HEK293 (cell line): ENCODE measurements around the gene CABP1.

Experiments
- CTCF ChIA-PET: fragments of 350-600 bp; formaldehyde crosslinking; extraction: SDS; loops from one replicate; lab custom pipeline; 2021; ENCODE audit warnings: antibody characterized with exemption; lab: Yijun Ruan, JAX
- POLR2A ChIA-PET: fragments of 300-600 bp; formaldehyde crosslinking; extraction: SDS; loops from one replicate; lab custom pipeline; 2020; ENCODE audit warnings: antibody characterized with exemption, inconsistent platforms; lab: Yijun Ruan, JAX
- H3K27ac ChIP-seq: fragments of 200-500 bp; sonication (Bioruptor generic); 2 replicates; pipeline ENCODE4 v1.5.1; 2014; ENCODE audit warnings: low read depth, low read length, control low read depth, inconsistent platforms; ENCODE audit errors: extremely low read depth
- H3K36me3 ChIP-seq, 2 experiments: fragments of 200-500 bp in 1 of 2; sonication (Bioruptor generic) in 1 of 2; 1 replicate in 1 of 2; 2 replicates in 1 of 2; pipeline ENCODE4 v1.5.1; 2014 to 2017; ENCODE audit warnings: inconsistent platforms in 2 of 2, low read length in 2 of 2; ENCODE audit not compliant: control insufficient read depth in 2 of 2, insufficient read depth in 1 of 2
- H3K4me1 ChIP-seq: fragments of 200-500 bp; sonication (Bioruptor generic); 2 replicates; pipeline ENCODE4 v1.5.1; 2014; ENCODE audit warnings: mild to moderate bottlenecking, low read length, inconsistent platforms; ENCODE audit not compliant: control insufficient read depth, insufficient read depth
- H3K4me3 ChIP-seq: 2 replicates; pipeline ENCODE4 v1.5.1; 2011; ENCODE audit warnings: low read depth, mild to moderate bottlenecking, control low read depth, low read length, moderate library complexity
- H3K9me3 ChIP-seq: fragments of 200-500 bp; sonication (Bioruptor generic); 2 replicates; pipeline ENCODE4 v1.5.1; 2014; ENCODE audit warnings: low read depth, low read length, inconsistent platforms; ENCODE audit not compliant: control insufficient read depth, insufficient read depth
- CTCF ChIP-seq: fragments of 450-650 bp; formaldehyde crosslinking; IDR thresholded peaks from 2 replicates; pipeline ENCODE4 v1.5.1; 2016; ENCODE audit warnings: missing biosample characterization, missing genetic modification characterization
- GFI1B ChIP-seq: fragments of 450-650 bp; formaldehyde crosslinking; IDR thresholded peaks from 2 replicates; pipeline ENCODE4 v1.5.1; 2016; ENCODE audit warnings: missing biosample characterization, missing genetic modification characterization
- HIC1 ChIP-seq: fragments of 450-650 bp; formaldehyde crosslinking; IDR thresholded peaks from 2 replicates; pipeline ENCODE4 v1.5.1; 2016; ENCODE audit warnings: missing biosample characterization, missing genetic modification characterization
- ZBTB17 ChIP-seq: fragments of 450-650 bp; formaldehyde crosslinking; IDR thresholded peaks from 2 replicates; pipeline ENCODE4 v1.5.1; 2016; ENCODE audit warnings: missing biosample characterization, missing genetic modification characterization
- ZNF121 ChIP-seq: fragments of 450-650 bp; formaldehyde crosslinking; IDR thresholded peaks from 2 replicates; pipeline ENCODE4 v1.5.1; 2016; ENCODE audit warnings: missing biosample characterization, missing genetic modification characterization
- ZNF214 ChIP-seq: fragments of 450-650 bp; formaldehyde crosslinking; IDR thresholded peaks from 2 replicates; pipeline ENCODE4 v1.5.1; 2017; ENCODE audit warnings: missing biosample characterization, mild to moderate bottlenecking, missing genetic modification characterization, borderline replicate concordance
- ZNF416 ChIP-seq: fragments of 450-650 bp; formaldehyde crosslinking; IDR thresholded peaks from 2 replicates; pipeline ENCODE4 v1.5.1; 2016; ENCODE audit warnings: missing biosample characterization, missing genetic modification characterization
- ZNF473 ChIP-seq: fragments of 450-650 bp; formaldehyde crosslinking; IDR thresholded peaks from 2 replicates; pipeline ENCODE4 v1.5.1; 2017; ENCODE audit warnings: missing biosample characterization, missing genetic modification characterization
- ZNF560 ChIP-seq: fragments of 450-650 bp; formaldehyde crosslinking; IDR thresholded peaks from 2 replicates; pipeline ENCODE4 v1.5.1; 2017; ENCODE audit warnings: missing biosample characterization, missing genetic modification characterization, borderline replicate concordance
- ZNF596 ChIP-seq: fragments of 450-650 bp; IDR thresholded peaks from 2 replicates; pipeline ENCODE4 v1.5.0; 2018; ENCODE audit warnings: missing biosample characterization, mild to moderate bottlenecking, missing genetic modification characterization, moderate library complexity
- ZNF600 ChIP-seq: fragments of 450-650 bp; formaldehyde crosslinking; IDR thresholded peaks from 2 replicates; pipeline ENCODE4 v1.5.1; 2016; ENCODE audit warnings: missing biosample characterization, missing genetic modification characterization
- ZNF624 ChIP-seq: fragments of 450-650 bp; formaldehyde crosslinking; IDR thresholded peaks from 2 replicates; pipeline ENCODE4 v1.5.1; 2017; ENCODE audit warnings: missing biosample characterization, missing genetic modification characterization
- ZNF654 ChIP-seq: fragments of 450-650 bp; formaldehyde crosslinking; IDR thresholded peaks from 2 replicates; pipeline ENCODE4 v1.5.1; 2016; ENCODE audit warnings: low read depth, missing biosample characterization, missing genetic modification characterization
- ZNF747 ChIP-seq: fragments of 450-650 bp; formaldehyde crosslinking; IDR thresholded peaks from 2 replicates; pipeline ENCODE4 v1.5.1; 2016; ENCODE audit warnings: missing biosample characterization, missing genetic modification characterization
- ZNF768 ChIP-seq: fragments of 450-650 bp; formaldehyde crosslinking; IDR thresholded peaks from 2 replicates; pipeline ENCODE4 v1.5.1; 2018; ENCODE audit warnings: missing biosample characterization, mild to moderate bottlenecking, missing genetic modification characterization
- ZNF830 ChIP-seq: fragments of 450-650 bp; IDR thresholded peaks from 2 replicates; pipeline ENCODE4 v1.5.0; 2018; ENCODE audit warnings: missing biosample characterization, missing genetic modification characterization, low read depth, mild to moderate bottlenecking, moderate library complexity

Gene CABP1

GRCh38 chr12:120620624-120621023 lies 19.8 kb upstream of the CABP1 start (continued):
- TF ChIP-seq CTCF (tag by site-specific recombination), result no peak
- TF ChIP-seq, all 188 proteins: peak for 0

- no peaks in the 10 kb centered on the region for H3K9me3 ChIP-seq
- H3K4me1 ChIP-seq, result no peaks in the 10 kb centered on the region
- POLR2A ChIA-PET, result interaction anchor here (0.6 to 0.7 kb wide), 3 partner anchors 17 to 179 kb away, joined by 3 to 7 read pairs (median 4); no protein-coding TSS in a partner anchor
- CTCF ChIA-PET, result interaction anchor here (0.6 to 2.2 kb wide), 11 partner anchors 9 to 696 kb away, joined by 3 to 10 read pairs (median 3); partner anchors contain the start of gene CABP1
- TF ChIP-seq CTCF (tag by site-specific recombination) (0 out of 2 replicates have a peak, but pooled peaks have one; percentile 26), ZNF768 (tag by site-specific recombination) (no peak), ZNF654 (0 out of 2 replicates have a peak, but pooled peaks have one; percentile 2), ZNF121 (0 out of 2 replicates have a peak, but pooled peaks have one; percentile 17)
- no peak overlapping the region for H3K4me3 ChIP-seq
- no peak overlapping the region for H3K27ac ChIP-seq
- H3K36me3 ChIP-seq, result no peaks in the 10 kb centered on the region
These were observed 14.6 kb upstream of the CABP1 start for GRCh38 chr12:120625557-120626419.

- Histone ChIP-seq H3K36me3 (no peaks in the 10 kb centered on the region), H3K9me3 (no peaks in the 10 kb centered on the region)
- CTCF ChIA-PET, result interaction anchor here (0.7 to 2.5 kb wide), 4 partner anchors 12 to 101 kb away, joined by 3 to 16 read pairs (median 4); no protein-coding TSS in a partner anchor
- TF ChIP-seq ZNF624 (tag by site-specific recombination), result no peak
- TF ChIP-seq CTCF (tag by site-specific recombination), result 0 out of 2 replicates have a peak, but pooled peaks have one; percentile 13
- TF ChIP-seq, all 188 proteins: peak for 1
- Histone ChIP-seq H3K4me1 (no peaks in the 10 kb centered on the region), H3K4me3 (no peak overlapping the region), H3K27ac (no peak overlapping the region)
- POLR2A ChIA-PET, result interaction anchor here (1.5 kb wide), 1 partner anchor 47 kb away, joined by 7 read pairs; the partner anchor contains the start of gene POP5
These were observed 11.5 kb upstream of the CABP1 start for GRCh38 chr12:120628919-120629318.

- CTCF ChIA-PET, result interaction anchor here (0.8 to 2.7 kb wide), 4 partner anchors 11 to 17 kb away, joined by 3 to 16 read pairs (median 6); no protein-coding TSS in a partner anchor
These were observed 10.1 kb upstream of the CABP1 start for GRCh38 chr12:120630104-120630892.

More at GRCh38 chr12:120630104-120630892, 10.1 kb upstream of the CABP1 start:
- no peak overlapping the region for H3K4me3 ChIP-seq
- H3K9me3 ChIP-seq, result no peaks in the 10 kb centered on the region
- no peaks in the 10 kb centered on the region for H3K4me1 ChIP-seq
- POLR2A ChIA-PET, result no interaction called here
- TF ChIP-seq ZNF560 (tag by site-specific recombination), result no peak
- no peak for TF ChIP-seq ZNF214 (tag by site-specific recombination)
- no peak for TF ChIP-seq ZNF473
- TF ChIP-seq ZNF600, result no peak
- no peak for TF ChIP-seq GFI1B (tag by site-specific recombination)
- TF ChIP-seq ZBTB17 (tag by site-specific recombination), result no peak
- TF ChIP-seq ZNF596 (tag by site-specific recombination), result no peak
- no peak for TF ChIP-seq ZNF830
- TF ChIP-seq ZNF747 (tag by site-specific recombination), result no peak
- TF ChIP-seq ZNF416 (tag by site-specific recombination), result no peak
- no peak for TF ChIP-seq HIC1 (tag by site-specific recombination)
- H3K27ac ChIP-seq, result no peak overlapping the region
- H3K36me3 ChIP-seq, result no peaks in the 10 kb centered on the region
